ENCODE results near the gene SUCLG2.

Gene SUCLG2

DNA sequence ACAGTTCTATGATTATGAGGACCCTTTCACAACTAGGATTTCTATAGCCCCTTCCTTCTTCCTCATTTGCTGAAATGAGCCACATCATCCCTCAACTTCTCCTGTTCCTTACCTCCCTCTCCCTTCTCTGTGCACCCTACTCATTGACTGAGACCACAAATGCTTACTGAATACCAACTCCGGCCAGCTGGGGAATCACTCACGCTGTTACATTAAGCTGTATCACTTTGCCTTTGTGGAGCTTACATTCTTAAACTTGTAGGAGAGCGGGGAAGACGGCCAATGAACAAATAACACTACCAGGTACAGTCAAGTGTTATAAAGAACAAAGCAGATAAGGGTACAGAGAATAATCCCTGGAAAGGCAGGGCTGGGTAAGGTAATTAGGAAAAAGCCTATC is 5.7 kb downstream of the SUCLG2 start:
- DNase-seq: no peak

DNA sequence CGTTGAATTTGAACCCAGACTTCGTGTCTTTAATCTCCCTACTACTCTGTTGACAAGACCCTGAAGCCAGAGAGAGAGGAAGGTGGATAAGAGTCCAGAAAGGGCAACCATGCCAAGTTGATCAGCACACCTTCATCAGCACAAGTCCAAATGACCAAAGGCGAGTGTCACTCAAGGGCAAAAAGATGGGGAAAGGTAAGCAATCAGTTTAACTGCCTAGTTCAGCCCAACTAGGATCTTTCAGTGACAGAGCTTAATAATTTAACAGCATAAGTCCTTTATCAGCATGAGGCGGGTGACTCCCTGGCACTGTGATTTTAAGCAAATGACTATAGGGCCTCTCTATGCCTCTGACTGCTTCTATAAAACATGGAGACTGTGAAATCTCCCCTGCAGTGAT is 6.2 kb downstream of the SUCLG2 start:
- DNase-seq: no peak

- DNase-seq: no peak
These were observed 7.0 kb downstream of the SUCLG2 start for GRCh38 chr3:67647390-67647878.

DNA sequence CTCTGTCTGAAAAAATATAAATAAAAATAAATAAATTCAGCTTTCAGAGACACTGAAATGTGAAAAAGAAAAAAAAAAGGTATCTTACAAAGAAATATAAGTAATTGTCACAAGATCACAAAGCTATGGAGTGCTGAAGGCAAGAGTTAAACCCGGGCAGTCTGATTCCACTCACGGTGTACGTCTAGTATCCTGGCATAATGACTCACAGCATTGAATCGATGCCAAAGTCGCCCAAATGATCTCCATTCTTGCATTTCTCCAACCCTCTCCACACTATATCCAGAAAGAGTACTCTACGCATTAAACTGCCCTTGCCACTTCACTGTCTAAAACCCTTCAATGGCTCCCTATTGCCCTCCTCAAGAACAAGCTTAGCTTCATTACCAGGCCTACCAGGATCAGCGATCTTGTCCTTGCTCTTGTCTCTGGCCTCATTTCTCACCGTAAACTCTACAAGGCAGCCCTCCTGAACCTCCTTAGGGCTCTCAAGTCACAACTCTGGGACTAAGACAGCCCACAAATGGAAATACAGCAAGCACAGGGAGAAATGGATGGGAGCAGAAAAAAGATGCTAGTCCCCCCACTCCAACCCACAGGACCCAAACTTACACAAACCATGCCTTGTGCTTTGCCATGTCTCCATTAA is 7.7 kb downstream of the SUCLG2 start:
- no peak for DNase-seq

- DNase-seq: no peak
These were observed 9.6 kb downstream of the SUCLG2 start for GRCh38 chr3:67644827-67645226.

DNA sequence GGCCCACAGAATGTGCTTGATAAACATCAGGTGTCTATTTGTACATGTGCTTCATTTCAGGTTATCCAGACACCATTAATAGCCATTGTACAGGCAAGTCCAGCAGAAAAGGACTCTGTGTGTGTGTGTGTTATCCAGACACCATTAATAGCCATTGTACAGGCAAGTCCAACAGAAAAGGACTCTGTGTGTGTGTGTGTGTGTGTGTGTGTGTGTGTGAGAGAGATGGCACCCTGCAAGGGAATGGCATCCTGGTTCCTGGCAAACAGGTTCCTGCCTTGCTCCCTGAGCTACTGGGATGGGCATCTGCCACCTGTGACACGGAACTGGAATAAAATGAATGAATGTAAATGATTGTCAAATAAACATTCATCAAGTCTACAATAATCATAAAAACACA is 11.7 kb downstream of the SUCLG2 start:
- no peak for DNase-seq

DNA sequence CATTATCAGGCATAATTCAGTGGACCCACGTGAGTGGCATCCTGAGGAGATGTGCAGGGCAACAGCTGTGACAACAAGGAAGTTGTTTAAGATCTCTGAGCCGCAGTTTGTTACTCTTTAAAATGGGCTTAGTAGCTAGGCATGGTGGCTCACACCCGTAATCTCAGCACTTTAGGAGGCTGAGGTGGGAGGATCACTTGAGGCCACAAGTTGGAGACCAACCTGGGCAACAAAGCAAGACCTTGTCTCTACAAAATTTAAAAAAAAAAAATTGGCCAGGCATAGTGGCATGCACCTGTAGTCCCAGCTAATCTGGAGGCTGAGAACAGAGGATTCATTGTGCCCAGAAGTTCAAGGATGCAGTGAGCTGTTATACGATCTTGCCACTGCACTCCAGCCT is 12.2 kb downstream of the SUCLG2 start:
- DNase-seq: no peak

- DNase-seq: no peak
These were observed 13.0 kb downstream of the SUCLG2 start for GRCh38 chr3:67641451-67641850.

DNA sequence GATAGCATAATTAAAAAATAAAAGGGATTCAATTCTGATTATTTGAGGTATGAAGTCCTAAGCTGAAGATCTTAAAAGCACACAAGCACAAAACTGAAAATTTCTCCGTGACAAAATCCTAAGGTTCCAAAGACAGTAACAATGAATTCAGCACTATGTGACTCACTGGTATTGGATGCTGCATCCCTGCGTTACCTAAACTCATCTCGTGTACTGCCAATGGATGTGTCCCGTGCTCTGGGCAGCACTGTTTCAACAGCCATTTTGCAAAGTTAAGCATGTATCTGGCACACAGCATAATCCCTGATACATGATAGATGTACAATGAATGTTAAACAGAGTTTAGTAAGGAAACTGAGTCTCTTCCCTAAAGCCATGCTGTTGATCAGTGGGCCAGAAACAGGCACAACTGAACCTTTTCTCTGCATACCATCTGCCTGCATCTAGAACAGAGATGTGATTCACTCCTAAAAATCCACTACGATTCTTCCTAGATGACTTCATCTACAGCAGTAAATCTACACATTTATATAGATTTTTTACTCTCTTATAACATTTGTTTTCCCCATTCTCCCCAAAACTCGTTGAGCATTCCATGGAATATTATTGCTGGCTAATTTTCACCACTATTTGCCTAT is 14.3 kb downstream of the SUCLG2 start:
- no peak for DNase-seq

DNA sequence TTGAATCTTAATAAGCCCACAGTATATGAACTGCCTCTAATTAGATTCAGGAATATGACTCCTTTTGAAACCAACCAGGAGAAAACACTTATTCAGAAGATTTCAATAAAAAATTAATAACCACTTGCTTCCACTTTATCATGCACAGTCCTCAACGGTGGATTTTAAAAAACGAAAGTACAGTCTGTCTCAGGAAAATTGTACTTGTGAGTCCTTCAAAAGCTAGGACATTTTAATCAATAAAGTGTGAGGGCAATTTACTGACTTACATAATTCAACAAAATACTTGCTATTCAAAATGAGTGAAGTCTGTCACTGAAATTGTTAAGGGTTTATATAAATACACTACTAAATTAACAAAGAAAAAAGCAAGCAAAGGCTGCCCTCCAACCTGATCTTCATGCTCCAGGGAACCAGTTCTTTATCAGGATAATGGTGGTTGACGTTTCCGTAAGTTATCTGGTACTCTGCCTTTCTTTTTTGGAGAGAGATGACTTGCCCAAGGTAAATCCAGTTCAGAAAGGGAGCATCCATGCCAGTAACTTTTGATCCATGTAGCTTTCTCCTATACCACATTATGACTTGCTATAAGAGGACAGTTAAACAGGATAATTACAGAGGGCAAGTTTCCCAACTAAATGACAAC is 17.0 kb downstream of the SUCLG2 start:
- DNase-seq: no peak

DNA sequence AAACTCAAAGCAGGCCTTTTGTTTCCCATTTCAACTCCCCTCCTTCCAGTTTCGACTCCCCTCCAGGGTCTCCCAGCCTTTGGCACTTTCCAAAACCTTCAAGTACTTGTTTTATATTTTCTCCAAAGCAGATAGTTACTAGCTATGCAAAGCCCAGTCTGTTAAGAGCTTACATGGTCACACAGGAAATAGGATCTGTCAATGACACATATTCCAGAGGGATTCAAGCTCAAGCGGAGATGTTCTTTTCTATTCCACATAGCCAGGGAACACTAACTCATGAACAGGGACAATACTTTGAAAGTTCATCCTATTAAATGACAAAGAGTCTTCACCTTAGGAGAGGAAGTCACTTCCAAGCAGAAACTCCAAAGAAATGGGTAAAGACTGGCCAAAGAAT is 18.6 kb downstream of the SUCLG2 start:
- no peak for DNase-seq

- peak; percentile 8 for DNase-seq
These were observed 19.2 kb downstream of the SUCLG2 start for GRCh38 chr3:67635257-67635656.

- DNase-seq: no peak
These were observed 23.6 kb downstream of the SUCLG2 start for GRCh38 chr3:67630666-67631362.

GRCh38 chr3:67624687-67625086 is 29.7 kb downstream of the SUCLG2 start:
- no peak for DNase-seq

DNA sequence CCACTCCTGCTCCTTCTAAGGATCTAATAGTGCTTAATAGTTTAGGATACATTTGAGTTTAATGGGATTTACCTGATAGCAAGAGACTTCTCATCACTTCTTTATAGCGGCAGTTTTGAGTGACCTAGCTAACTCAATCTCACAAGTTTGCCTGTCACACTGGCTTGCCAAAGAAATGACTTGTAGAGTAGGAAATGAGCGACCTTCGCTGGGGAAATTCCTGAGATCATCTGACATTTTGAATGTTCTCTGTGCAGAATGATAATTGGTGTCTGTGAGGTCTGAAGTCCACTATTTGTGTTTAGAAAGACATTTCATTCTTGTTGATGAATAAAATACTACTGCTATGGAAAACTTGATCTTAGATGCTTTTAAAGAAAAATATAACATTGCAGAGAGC is 30.3 kb downstream of the SUCLG2 start:
- DNase-seq: no peak

DNA sequence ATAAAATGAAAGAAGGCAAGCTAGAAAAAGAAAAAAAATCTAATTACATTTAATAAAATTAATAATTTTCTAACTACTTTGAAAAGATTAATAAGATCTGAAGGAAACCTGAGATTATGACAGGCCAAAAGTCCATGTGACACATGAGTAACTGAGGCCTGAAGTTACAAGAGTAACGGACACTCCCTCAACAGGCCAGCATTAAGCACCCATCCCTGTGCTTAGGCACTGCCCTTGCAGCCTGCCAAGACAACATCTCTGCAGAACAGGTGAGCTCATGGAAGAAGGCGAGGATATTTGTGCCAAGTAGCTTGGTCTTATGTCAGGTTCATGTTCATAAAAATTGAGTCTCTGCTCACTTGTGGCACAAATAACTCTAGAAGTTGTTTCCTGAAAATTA is 31.8 kb downstream of the SUCLG2 start:
- DNase-seq: no peak

DNA sequence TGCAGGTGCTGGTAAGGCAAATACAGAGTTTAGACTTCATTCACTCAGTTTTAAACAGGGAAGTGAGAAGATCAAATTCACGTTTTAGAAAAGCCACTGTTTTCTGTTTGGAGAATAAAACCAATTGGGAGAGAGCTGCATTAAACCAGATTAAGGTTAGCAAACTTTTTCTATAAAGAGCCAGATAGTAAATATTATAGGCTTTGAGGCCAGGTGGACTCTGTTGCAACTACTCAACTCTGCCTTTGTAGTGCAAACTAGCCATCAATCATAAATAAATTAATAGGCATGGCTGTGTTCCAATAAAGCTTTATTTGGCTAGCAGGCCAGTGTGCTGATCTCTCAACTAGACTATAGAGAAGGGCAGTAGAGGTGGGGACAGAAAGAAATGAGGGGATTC is 33.5 kb downstream of the SUCLG2 start:
- DNase-seq: no peak

- DNase-seq: no peak
These were observed 34.4 kb downstream of the SUCLG2 start for GRCh38 chr3:67619991-67620390.

DNA sequence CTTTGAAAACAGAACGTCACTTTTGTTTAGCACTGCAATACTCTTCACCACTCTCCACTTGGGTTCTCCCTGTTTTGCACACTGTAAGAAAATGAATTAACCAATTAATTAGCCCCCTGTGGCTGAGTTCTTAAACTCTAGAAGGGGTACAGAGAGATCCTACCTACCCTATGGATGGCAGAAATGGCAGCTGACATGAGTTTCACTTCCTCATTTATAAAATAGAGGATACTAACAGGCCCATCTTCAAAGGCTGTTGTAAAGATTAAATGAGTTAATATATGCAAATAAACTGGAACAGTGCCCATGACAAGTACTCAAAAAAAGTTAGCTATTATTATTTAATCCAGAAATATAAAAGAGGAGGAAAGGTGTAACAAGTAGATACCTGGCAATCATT is 36.9 kb downstream of the SUCLG2 start:
- no peak for DNase-seq

- no peak for DNase-seq
These were observed 38.4 kb downstream of the SUCLG2 start for GRCh38 chr3:67616046-67616445.

DNA sequence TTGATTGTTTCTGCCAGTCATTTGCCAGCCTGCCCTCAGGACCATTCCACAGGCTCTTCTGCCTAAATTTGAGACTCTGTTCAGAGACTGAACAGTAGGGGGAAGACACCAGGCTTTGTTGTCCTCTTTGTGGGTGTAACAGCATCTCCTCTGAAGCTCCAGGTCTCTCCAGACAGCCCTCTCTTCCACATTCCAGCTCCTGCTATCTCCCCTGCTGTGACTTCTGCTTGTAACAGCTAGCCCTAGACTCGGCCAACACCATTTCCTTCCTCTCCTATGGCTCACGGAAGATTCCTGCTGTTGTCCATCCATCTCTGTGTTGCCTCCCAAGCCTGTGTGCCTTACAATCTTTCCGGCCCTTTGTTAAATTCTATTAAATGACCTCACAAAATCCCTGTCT is 40.2 kb downstream of the SUCLG2 start:
- no peak for DNase-seq

DNA sequence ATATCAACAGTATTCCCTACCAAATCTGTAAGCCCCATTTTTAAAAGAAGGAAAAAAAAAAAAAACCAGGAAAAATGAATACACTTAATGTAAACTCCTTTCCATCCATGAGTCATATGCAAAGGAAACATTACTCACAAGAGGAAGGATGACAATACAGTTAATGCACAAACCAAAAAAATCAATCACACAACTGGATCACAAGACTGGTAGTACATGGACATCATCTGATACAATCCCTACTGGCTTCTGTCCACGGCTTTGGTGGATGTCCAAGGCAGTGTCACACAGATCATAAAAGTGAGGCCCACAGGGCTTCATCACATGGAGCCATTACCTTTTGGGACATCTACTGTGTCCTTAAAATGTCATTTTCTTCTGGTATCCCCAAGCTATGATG is 44.0 kb downstream of the SUCLG2 start:
- no peak for DNase-seq

DNA sequence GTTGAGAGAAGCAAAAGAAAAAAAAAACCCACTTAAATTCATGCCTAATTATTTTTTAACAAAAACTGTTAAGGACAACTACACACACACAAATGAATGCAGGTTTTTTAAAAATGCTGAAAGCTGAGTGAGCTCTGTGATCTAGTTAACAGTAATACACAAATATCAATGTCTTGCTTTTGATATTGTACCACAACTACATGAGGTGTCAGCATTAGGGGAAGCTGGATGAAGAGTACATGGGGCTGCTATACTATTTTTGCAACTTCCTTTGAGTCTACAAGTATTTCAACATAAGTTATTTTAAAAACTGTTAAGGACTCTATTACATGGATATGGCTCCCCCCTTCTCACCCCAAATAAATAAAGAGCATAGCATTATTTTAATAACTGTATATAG is 44.7 kb downstream of the SUCLG2 start:
- no peak for DNase-seq

DNA sequence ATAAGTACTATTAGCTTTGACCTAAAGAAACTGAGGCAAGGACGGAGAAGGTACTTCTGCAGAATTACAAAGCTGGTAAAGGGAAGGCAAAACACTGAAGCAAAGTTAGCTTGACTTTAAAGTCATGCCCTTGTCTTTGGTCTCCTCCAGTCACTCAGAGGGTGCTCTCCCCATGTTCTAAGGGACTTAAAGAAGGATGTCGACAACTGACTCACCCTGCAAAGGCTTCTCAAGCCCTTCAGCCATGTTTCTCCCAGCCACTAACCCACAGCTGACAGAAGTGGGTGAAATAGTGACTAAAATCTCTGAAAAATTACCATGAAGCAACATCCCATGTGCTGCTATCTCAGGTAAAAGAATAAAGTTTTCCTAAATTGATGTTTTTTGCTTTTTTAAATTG is 46.4 kb downstream of the SUCLG2 start:
- no peak for DNase-seq

All from stimulated activated CD4-positive, alpha-beta T cell treated with anti-CD3 and anti-CD28 coated beads, Interleukin-15, amount 100 ng/mL, for 24 hours (primary cell).